NCI-H526 (cell line): ENCODE results near the gene SLC3A2.
A peak's percentile ranks its signal among the peaks of the same experiment; 100 is the strongest.

ENCODE experiments used
- DNase-seq, 2 experiments: peaks; one replicate each; lab custom pipeline; 2025; lab: John Stamatoyannopoulos, UW

Gene SLC3A2

DNA sequence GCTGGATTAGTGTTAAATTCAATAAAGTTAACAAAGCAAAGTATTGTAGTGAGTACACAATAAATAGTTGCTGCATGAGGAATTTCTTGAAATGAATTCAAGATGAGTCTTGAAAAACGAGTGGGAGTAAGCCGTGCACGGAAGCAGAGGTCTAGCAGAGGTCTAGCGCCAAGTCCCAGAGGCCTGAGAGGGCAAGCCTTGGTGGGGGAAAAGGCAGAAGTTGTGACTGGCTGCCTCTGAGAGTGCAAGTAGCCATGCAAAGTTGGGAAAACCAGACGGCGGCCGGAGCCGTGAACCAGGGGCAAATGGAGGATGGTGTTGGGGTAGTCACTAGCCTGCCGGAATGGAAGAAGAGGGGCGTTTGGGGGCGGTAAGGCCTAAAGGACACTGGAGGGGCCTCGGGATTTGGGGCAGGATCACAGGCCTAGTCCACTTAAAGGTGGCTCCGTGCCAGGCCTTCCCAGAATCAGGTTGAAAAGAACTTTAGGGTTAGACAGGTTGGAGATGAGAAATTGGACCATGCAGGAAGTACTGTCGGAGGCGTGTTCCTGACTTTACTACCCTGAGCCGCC is 379 bp upstream of the SLC3A2 start:
- DNase-seq: peak in 1 of 2 experiments; percentile 54

DNA sequence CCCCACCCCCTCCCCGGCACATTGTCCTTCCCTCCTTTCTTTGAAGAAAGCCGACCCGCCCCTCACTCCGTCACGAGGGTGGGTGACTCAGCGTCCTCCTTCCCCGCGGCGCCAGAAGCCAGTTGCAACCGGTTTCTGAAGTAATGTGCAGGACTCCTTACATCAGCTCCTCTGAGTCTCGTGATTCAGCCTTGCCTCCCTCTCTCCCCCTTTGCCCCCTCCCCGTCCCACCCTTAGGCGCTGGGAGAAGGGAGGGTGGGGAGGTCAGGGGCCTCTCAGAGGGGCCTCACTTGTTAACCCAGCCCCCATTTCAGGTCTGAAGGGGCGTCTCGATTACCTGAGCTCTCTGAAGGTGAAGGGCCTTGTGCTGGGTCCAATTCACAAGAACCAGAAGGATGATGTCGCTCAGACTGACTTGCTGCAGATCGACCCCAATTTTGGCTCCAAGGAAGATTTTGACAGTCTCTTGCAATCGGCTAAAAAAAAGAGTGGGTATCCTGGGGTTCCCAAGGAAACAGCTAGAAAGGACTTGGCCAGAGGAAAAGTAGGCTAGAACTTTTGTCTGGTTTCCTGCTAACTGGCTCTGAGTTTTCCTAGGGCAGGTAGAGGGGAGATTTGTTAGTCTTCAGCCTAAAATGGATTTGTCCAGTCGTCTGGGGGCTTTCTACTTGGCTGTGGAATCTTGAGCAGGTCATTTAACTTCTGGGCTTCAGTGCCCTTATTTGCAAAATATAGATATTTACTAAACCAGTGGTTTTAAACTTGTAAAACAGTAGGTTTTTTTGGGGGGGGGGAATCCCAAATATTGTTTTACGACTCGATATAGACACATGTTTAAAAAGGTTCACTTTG is 1.1 kb downstream of the SLC3A2 start:
- peak; percentile 77 to 95 for DNase-seq

DNA sequence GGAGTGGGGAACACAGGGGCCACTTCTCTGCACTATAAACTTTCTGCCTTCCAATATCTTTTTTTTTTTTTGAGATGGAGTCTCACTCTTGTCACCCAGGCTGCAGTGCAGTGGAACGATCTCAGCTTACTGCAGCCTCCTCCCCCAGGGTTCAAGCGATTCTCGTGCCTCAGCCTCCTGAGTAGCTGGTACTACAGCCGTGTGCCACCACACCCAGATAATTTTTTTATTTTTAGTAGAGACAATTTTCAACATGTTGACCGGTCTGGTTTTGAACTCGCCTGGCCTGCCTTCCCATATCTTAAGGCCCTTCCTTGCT is 1.7 kb downstream of the SLC3A2 start:
- DNase-seq: no peak

DNA sequence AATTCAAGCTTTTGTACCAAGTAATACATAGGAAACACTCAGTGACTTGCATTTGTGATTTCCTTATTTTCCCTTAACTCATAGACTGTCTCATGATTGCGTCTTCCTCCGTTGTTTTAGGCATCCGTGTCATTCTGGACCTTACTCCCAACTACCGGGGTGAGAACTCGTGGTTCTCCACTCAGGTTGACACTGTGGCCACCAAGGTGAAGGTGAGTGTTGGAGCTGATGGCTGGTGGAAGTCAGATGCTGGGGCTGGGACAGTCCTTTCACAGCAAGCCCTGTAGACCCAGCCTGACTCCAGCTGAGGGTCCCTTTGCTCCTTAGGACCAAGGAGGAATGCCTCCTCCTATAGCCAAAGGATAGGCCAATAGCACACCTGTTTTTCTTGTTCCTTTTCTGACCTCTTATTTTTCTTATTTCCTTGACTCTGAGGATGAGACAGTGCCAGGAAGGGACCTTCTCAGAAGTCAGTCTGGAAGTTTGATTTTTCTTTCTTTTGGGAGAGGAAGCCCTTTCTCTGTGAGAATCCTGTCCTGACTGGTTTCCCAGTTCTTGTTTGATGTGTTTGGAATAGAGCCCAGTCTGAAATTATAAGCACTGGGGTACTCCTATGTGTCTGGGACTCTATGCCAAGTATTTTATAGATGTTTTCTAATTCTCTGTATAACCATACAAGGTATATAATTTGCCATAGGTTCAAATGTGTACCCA is 2.2 kb downstream of the SLC3A2 start:
- DNase-seq: no peak

DNA sequence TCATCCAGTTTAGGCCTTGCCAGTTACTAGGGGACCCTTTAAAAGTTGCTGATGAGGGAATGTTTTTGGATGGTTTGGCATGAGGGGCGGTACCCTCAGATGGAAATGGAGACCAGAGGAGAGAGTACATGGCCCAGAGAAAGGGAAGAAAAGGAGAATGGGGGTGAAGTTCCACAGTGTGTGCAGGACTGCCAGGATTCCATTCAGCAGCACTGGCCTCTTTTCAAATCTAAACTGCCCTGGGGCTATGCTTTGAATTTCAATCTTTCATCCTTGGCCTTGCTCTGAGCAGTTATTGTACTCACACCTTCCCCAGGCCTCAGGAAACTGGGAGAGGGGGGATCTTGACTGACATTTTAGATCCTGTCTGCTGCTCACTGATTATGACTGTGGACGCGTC is 3.0 kb downstream of the SLC3A2 start:
- DNase-seq: no peak

DNA sequence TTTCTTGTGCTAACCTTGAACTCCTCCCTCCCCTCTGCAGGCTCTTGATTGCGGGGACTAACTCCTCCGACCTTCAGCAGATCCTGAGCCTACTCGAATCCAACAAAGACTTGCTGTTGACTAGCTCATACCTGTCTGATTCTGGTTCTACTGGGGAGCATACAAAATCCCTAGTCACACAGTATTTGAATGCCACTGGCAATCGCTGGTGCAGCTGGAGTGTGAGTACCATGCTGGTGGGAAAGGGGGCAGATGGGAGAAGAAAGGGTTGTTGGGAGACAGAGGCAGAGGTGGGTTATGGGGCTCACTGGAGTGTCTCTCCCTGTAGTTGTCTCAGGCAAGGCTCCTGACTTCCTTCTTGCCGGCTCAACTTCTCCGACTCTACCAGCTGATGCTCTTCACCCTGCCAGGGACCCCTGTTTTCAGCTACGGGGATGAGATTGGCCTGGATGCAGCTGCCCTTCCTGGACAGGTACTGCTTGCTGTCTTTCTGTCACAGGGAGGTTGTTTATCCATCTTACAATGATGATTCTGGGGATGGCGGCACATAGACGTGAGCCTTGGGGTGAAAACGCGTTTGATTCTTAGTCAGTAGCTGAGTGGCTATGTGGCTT is 4.5 kb downstream of the SLC3A2 start:
- DNase-seq: no peak

DNA sequence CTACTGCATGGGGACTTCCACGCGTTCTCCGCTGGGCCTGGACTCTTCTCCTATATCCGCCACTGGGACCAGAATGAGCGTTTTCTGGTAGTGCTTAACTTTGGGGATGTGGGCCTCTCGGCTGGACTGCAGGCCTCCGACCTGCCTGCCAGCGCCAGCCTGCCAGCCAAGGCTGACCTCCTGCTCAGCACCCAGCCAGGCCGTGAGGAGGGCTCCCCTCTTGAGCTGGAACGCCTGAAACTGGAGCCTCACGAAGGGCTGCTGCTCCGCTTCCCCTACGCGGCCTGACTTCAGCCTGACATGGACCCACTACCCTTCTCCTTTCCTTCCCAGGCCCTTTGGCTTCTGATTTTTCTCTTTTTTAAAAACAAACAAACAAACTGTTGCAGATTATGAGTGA is 7.7 kb downstream of the SLC3A2 start:
- no peak for DNase-seq

DNA sequence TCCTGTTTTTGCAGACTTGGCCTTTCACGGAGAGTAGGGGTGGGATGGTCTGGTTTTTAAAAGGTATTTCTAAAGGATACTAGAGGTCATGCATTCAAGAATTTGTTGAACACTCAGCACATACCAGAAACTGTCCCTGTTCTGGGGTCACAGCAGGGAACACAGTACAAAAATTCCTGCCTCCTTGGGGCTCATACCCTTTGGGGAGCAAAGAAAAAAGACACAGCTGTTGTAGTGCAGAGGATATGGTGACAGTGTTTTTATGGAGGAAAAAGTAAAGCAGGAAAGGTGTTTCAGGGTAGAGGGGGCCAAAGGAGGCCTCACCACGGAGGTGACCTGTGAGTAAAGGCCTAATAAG is 8.4 kb downstream of the SLC3A2 start:
- DNase-seq: no peak

DNA sequence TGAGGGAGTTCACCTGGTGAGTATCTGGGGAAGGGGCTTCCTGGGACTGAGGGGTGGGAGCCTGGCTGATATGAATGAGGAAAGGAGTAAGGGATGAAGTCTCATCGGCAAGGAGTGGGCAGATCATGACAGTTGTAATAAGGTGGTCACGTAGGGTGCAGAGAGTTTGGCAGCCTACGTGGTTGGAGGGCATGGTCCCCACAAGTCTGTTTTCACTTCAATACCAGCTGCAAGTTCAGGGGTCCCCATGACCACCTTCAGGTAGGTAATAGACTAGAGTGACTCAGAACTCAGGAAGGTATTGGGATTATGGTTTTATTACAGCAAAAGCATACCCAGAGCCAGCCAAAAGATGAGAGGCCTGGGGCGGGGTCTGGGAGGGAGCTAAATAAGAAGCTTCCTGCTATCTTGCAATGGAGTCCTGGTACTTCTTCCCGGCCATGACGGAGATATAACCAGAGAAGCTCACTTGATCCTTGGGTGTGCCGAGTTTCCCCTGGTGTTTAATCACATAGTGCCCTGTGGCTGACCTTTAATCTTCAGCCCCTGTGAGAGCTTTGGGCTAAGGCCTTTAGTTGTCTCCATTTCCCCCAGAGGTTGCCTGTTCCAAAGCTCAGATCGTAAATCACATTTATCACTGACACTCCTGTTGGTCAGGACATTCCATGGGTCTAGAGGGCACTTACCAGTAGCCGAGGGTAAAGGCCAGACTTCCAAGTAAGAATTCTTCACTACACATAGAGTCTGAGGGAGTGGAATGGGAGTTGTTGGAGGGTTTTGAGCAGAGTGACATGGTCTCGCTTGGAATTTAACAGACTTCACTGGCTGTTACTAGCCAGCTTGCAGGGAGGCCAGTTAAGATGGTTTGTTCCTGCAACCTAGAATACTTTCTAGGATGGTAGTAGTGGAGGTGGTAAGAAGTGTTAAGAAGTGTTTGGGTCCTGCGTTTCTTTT is 9.1 kb downstream of the SLC3A2 start:
- DNase-seq: peak in 1 of 2 experiments; percentile 28

DNA sequence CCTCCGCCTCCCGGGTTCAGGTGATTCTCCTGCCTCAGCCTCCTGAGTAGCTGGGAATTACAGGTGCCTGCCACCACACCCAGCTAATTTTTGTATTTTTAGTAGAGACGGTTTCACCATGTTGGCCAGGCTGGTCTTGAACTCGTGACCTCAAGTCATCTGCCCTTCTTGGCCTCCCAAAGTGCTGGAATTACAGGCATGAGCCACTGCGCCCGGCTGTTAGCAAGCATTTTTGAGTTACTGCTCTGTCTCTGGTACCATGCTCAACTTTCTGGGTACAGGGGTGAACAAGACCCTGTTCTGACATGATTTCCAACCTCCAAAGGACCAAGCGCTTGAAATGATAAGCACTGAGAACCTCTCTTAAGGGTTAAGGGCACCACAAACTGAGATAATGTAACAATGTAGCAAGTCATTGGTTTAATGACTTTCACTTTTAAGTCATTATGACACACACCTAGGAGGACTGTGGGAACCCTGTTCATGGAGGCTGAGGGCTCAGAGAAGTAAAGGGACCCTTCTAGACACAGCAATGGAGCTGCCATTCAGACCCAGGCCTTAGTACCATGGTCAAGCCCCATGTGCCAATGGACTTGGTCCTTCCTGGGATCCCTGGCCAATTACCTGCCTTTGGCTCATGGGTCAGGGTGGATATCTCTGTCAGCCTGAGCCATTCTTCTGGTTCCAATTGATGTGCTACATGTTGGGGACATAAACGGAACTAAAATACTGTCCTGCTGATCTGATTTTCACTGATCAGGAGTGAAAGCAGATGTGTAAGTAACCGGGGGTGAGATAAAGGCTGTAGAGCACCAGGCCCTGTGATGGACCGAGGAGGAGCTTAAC is 11.6 kb downstream of the SLC3A2 start:
- no peak for DNase-seq

DNA sequence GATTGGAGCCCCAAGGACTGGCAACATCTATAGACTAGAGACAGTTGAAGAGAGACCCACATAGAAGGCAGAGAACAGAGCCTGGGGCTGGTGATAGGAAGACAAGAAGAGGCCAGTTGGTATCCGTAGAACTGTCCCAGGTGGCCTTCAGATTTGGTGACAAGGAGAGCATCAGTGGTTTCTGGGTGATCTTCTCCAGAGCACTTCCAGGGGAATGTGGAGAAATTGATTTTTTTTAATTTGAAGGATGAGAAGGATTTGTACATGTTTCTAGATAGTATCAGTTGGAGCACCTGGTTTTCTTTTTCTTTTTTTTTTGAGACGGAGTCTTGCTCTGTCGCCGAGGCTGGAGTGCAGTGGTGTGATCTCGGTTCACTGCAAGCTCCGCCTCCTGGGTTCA is 14.8 kb downstream of the SLC3A2 start:
- DNase-seq: no peak

DNA sequence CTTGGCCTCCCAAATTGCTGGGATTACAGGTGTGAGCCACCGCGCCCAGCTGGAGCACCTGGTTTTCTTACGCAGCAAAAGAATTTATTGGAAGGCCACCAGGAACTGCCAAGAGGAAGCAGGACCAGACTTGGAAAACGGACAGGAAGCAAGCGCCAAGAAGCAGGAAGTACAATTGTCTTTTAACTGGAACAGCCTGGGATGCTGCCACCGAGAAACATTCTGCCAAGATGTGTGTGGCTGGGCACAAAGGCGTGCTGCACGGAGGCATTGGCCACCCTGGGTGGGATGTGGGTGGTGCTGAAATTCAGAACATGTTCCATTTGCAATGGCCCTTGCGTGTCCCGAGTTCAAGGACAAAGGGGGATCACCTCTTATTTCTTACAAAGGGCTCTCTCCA is 15.4 kb downstream of the SLC3A2 start:
- DNase-seq: no peak

DNA sequence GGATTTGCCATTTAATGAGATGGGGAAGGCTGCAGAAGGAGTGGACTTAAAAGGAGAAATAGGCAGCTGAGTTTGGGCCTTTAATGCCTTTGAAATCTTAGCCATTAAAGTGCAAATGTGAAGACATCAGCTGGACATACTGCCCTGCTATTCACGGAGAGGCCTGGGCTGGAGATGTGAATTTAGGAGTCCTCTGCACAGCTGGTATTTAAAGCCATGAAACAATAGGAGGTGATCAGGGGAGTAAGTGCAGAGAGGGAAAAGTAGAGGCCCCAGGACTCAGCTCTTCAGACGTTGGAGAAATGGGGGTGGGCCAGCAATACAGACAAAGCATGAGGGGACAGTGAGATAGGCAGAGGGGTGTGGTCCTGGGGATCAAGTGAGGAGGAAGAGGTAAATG is 16.6 kb downstream of the SLC3A2 start:
- no peak for DNase-seq

DNA sequence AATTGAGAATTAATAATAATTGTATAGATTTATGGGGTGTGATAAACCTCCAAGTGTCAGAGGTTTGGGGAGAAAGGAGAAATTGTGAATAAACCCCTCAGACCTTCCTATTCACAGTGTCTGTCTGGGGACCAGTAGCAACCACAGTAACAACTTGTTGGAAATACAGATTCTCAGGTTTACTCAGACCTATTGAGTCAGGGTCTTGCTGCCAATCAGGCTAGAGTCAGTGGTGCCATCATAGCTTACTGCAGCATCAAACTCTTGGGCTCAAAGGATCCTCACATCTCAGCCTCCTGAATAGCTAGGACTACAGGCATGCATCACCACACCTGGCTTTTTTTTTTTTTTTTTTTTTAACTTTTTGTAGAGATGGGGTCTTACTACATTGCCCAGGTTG is 17.3 kb downstream of the SLC3A2 start:
- no peak for DNase-seq

DNA sequence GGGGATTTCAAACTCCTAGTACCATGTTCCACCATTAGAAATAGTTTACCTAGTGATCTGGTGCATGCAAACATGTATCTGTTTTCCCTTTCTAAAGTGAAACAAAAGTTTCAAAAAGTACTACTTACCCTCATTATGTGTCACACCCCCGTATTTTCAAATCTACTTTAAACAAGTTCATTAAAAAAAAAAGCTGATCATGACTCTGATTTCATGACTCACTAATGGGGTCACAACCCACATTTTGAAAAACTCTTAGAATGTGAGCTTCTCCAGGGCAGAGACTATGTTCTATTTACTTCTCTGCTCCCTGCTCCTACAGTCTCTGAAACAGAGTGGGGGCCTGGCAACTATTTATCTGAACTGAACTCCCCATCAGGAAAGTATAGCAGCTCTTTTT is 22.2 kb downstream of the SLC3A2 start:
- DNase-seq: no peak

DNA sequence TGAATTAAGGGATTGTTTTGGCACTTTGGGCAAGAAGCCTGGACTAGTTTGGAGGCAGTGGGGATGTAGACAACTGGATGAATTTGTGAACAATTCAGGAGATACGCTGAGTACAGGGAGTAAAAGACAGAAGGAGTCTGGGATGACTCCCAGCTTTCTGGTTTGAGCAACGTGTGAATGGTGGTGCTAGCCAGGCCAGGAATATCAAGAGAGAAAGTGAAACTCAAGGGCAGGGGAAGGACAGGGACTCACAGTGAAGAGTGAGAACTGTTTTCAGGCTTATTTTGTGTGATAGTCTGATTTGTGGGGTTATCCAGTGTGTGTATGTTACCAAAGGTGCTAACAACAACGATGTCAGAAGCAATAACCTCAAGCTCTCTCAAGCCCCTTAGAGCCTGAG is 24.6 kb downstream of the SLC3A2 start:
- no peak for DNase-seq

DNA sequence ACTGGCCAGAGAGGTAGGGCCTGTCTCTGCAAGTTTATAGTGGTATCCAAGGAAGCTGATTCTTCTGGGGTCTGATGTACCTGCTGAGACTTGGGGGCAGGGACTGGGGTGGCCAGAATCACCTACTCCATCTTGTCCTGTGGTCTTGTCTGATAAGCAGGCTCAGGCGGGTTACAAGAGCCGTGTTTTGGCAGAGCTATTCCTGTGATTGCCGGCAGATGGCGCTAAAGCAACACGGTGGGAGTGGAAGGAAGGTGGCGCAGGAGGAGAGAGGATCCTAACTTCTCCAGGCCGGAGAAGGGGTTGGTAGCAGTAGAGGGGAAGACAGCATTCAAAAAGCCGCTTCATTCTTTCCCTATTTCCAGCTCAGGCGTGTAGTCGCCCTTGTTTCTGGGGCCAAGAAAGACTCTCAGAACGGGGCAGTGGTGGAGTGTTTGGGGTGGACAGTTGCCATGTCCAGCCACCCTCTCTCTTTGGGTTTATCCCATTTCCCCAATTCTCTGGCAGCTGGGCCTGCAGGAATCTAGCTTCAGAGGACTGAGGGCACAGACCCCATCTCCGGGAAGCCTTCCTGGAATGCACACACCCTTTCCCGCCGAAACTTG is 25.3 kb downstream of the SLC3A2 start:
- peak; percentile 79 to 88 for DNase-seq

DNA sequence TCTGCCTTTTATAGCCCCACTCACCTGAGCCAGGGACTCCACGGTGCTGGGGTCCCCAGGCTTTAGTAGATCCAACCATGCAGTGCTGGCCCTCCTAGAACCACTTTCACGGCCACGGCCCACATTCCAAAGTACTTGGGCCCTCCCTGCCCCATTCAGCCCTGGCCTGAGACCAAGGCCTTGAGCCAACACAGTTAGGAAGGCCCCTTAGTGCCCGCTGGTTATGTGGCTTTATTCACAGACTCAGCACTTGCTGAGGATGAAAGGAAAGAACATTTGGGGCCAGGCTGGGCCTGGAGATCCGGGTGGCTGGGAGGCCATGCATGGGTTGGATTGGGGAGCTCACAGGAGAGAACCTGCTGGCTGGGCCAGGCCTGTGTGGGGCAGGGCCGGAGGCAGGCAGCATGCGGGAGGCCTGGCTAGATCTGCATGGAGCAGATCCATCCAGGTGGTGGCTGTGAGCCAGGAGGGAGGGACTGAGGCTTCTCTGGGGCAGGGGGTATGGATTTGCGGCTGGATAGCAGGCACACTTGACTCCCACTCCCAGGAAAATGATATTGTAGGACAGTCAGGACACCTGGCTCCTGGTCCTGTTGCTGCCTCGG is 27.9 kb downstream of the SLC3A2 start:
- DNase-seq: no peak

DNA sequence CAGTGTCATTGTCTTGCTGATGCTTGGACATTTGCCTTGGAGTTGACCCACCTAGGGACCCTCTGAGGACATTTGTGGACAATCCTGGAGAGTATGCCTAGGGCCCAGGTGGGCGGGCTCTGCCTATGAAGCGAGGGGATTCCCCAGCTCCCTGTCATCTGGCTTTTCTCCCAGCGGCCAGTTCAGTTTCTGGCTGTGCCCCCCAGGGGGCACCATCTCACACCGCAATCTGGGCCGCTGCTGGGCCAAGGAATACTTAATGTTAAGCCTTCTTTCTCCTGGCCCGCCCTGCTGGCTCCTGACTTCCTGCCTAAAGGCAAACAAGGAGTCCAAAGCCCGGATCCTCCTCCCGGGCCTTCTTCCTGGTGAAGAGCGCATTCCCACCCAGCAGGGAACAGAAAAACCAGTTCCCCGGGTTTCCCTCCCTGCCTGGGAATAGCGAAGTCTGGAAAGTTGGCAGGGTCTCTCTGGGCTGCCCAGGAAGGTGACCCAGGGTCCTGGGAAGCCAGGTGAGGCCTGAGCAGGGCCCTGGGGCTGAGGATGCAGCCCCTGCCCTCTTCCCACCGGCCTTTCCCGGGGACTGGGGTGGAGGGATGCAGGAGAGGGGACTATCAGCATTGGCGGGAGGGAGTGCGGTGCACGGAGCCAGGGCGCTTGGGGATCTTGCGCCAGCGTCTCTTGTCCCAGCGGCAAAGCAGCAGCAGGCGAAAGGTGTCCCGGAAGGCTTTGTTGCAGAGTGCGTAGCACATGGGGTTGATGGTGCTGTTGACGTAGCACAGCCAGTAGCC is 28.6 kb downstream of the SLC3A2 start:
- peak; percentile 31 to 66 for DNase-seq
